GM23338 (cell line): ENCODE data around the gene ADAMTS19.

ENCODE experiments used
- CREB1 ChIP-seq: fragments of 250-450 bp; sonication (Bioruptor Pico); IDR thresholded peaks from 2 replicates; pipeline ENCODE4 v1.5.0; 2020; ENCODE audit warnings: low read depth, mild to moderate bottlenecking, moderate library complexity
- EZH2 ChIP-seq: fragments of 200-600 bp; sonication (generic); IDR thresholded peaks from one replicate; pipeline ENCODE4 v1.8.0; 2017; ENCODE audit warnings: antibody characterized with exemption, mild to moderate bottlenecking, low read depth; ENCODE audit not compliant: unreplicated experiment
- EZH2phosphoT487 ChIP-seq: fragments of 200-600 bp; sonication (generic); IDR thresholded peaks from one replicate; pipeline ENCODE4 v1.8.1; 2018; ENCODE audit warnings: antibody characterized with exemption; ENCODE audit not compliant: unreplicated experiment
- POLR2AphosphoS5 ChIP-seq: IDR thresholded peaks from 2 replicates; pipeline ENCODE4 v1.6.1; 2016; ENCODE audit warnings: antibody characterized with exemption, low read depth
- TF ChIP-seq, protein P1 (sequence below), 2 experiments: fragments of 200-600 bp in 1 of 2; sonication (generic) in 1 of 2; conservative IDR thresholded peaks; 2 replicates each; pipeline versions ENCODE4 v1.5.1 to v1.6.1; 2016 to 2017; ENCODE audit warnings: antibody characterized with exemption in 2 of 2, low read depth in 2 of 2, mild to moderate bottlenecking in 2 of 2, moderate library complexity in 1 of 2

DNA sequence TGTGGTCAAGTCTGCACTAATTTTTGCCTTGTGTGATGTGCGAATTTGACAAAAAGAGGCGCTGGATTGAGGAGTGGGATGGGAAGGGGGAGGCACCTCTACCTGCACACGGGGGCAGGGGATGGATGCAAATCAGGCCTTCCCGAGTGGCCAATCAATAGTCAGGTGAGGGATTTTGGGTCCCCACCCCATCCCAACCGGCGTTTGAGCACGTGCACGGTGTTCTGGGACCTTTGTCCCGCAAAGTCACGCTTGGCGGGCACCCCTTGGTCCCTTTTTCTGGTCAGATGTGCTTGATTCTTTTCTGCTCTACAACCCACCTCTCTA, 685 bp upstream of the ADAMTS19 start:
- TF ChIP-seq, protein P1, sequence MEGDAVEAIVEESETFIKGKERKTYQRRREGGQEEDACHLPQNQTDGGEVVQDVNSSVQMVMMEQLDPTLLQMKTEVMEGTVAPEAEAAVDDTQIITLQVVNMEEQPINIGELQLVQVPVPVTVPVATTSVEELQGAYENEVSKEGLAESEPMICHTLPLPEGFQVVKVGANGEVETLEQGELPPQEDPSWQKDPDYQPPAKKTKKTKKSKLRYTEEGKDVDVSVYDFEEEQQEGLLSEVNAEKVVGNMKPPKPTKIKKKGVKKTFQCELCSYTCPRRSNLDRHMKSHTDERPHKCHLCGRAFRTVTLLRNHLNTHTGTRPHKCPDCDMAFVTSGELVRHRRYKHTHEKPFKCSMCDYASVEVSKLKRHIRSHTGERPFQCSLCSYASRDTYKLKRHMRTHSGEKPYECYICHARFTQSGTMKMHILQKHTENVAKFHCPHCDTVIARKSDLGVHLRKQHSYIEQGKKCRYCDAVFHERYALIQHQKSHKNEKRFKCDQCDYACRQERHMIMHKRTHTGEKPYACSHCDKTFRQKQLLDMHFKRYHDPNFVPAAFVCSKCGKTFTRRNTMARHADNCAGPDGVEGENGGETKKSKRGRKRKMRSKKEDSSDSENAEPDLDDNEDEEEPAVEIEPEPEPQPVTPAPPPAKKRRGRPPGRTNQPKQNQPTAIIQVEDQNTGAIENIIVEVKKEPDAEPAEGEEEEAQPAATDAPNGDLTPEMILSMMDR (conservative IDR thresholded peaks at IDR 0.05; ENCODE audit: low read depth in 2 of 2) = no peak
- TF ChIP-seq EZH2phosphoT487 (no peak), EZH2 (no peak), CREB1 (CRISPR knock-in tag) (no peak), POLR2AphosphoS5 (peak; percentile 92)
